Lower leg skin (tissue), 4 donors: ENCODE measurements around the gene NUCB2. TPM values are rescaled to one million over a fixed set of nuclear protein-coding genes. Genes with fewer than 3 reads are reported as not detected.

Experiments
- DNase-seq, 2 donors: peaks; one replicate each; pipeline ENCODE4 v3.0.0-alpha.2; 2019; ENCODE audit warnings: low spot score in 2 of 2
- H3K4me3 ChIP-seq: fragments of 200-600 bp; sonication (generic); 2 replicates; pipeline ENCODE4 v1.5.1; 2017; ENCODE audit warnings: mild to moderate bottlenecking, low read depth; ENCODE audit not compliant: poor library complexity, severe bottlenecking
- POLR2A ChIP-seq, 2 donors: fragments of 450-650 bp; IDR thresholded peaks; one replicate each; pipeline ENCODE4 v1.6.1; 2016 to 2017; ENCODE audit warnings: antibody characterized with exemption in 2 of 2, mild to moderate bottlenecking in 1 of 2, moderate library complexity in 1 of 2
- WGBS, 2 donors: methylation state at CpG; one replicate each; pipeline ENCODE4 v1.1.5; 2018; 5-methylcytosine and 5-hydroxymethylcytosine counted together
- intact Hi-C: fragments of 100-400 bp; cut with DNase I; formaldehyde crosslinking; loops from one replicate; pipeline ENCODE4 v1.15.0; 2023; ENCODE audit warnings: low total_unique reads
- total RNA-seq, 4 donors: library from RNA; depleted of rRNA; stranded (reverse); fragments of >200 nt; gene quantifications; one replicate each; pipeline ENCODE4 v1.1.0, GENCODE V29; 2016
- TF ChIP-seq, protein P1 (sequence below), 3 donors: fragments of 450-650 bp; IDR thresholded peaks; one replicate each; pipeline ENCODE4 v1.5.1; 2016; ENCODE audit warnings: antibody characterized with exemption in 3 of 3, mild to moderate bottlenecking in 3 of 3, moderate library complexity in 2 of 3

Gene NUCB2
- total RNA-seq, 4 donors from 2014 or later = 13.1 to 27.1 (median 17.9) TPM

GRCh38 chr11:17369684-17370243 is 93.2 kb downstream of the NUCB2 start:
- no peak for DNase-seq
- no peak for TF ChIP-seq POLR2A (IDR thresholded peaks at IDR 0.05)
- H3K4me3 ChIP-seq = no peak overlapping the region
- WGBS, 2 donors = 80 to 83% methylated on average over 2 of the region's 2 CpGs
- intact Hi-C loops = no loop called here

DNA sequence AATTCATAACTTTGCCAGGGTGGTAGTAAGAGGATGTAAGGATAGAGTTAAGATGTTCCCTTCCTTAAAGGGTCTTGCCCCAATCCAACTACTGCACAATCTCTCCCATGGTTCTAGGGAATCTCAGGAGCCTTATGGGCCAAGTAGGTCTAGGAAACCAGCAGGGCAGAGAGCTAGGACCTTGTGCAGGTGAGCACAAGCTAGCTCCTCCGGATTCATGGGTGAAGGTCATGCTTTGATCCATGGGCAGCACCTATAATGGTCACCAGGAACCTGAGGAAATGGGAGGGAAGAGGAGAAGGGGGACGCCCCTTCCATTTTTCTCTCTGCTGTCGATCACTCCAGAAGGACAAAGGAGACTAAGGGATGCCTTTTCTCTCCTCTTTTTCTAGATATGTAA is 95.1 kb downstream of the NUCB2 start:
- intact Hi-C loops = no loop called here
- H3K4me3 ChIP-seq = no peak overlapping the region
- TF ChIP-seq POLR2A (IDR thresholded peaks at IDR 0.05) = no peak
- TF ChIP-seq, protein P1, sequence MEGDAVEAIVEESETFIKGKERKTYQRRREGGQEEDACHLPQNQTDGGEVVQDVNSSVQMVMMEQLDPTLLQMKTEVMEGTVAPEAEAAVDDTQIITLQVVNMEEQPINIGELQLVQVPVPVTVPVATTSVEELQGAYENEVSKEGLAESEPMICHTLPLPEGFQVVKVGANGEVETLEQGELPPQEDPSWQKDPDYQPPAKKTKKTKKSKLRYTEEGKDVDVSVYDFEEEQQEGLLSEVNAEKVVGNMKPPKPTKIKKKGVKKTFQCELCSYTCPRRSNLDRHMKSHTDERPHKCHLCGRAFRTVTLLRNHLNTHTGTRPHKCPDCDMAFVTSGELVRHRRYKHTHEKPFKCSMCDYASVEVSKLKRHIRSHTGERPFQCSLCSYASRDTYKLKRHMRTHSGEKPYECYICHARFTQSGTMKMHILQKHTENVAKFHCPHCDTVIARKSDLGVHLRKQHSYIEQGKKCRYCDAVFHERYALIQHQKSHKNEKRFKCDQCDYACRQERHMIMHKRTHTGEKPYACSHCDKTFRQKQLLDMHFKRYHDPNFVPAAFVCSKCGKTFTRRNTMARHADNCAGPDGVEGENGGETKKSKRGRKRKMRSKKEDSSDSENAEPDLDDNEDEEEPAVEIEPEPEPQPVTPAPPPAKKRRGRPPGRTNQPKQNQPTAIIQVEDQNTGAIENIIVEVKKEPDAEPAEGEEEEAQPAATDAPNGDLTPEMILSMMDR (IDR thresholded peaks at IDR 0.05) = no peak
- WGBS, 2 donors = 59 to 63% methylated on average over 3 of the region's 3 CpGs
- no peak for DNase-seq

- no peak overlapping the region for H3K4me3 ChIP-seq
- WGBS, 2 donors = 83 to 86% methylated on average over 5 of the region's 5 CpGs
- intact Hi-C loops = no loop called here
- TF ChIP-seq POLR2A (IDR thresholded peaks at IDR 0.05) = no peak
- TF ChIP-seq, protein P1 (IDR thresholded peaks at IDR 0.05) = no peak
- no peak for DNase-seq
Measured at GRCh38 chr11:17375547-17375946, 99.0 kb downstream of the NUCB2 start.

DNA sequence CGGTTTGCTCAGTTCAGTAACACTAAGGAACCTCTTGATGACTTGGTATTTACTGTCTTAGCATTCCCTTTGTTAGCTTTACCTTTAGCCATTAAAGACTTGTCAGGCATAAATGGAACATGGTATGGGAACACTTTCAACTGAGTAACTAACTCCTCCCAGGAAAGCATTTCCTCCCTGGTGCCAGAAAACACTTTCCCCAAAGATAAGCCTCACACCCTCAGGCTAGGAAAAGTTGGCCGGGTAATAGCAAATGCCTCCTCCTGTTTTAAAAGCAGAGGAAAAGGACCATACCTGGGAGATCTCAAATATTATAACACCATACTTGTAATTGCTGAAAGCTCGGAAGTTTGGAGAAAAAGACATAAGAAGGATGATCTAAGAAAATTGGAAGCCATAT is 100.0 kb downstream of the NUCB2 start:
- intact Hi-C loops = no loop called here
- H3K4me3 ChIP-seq = no peak overlapping the region
- WGBS, 2 donors = 66 to 72% methylated on average over 3 of the region's 3 CpGs
- no peak for TF ChIP-seq POLR2A (IDR thresholded peaks at IDR 0.05)
- TF ChIP-seq, protein P1 (IDR thresholded peaks at IDR 0.05) = no peak
- DNase-seq = no peak

- WGBS, 2 donors = 59 to 63% methylated on average over 2 of the region's 2 CpGs
- TF ChIP-seq, protein P1 (IDR thresholded peaks at IDR 0.05) = no peak
- intact Hi-C loops = no loop called here
- no peak overlapping the region for H3K4me3 ChIP-seq
- no peak for DNase-seq
Measured at GRCh38 chr11:17378655-17379054, 102.1 kb downstream of the NUCB2 start.

DNA sequence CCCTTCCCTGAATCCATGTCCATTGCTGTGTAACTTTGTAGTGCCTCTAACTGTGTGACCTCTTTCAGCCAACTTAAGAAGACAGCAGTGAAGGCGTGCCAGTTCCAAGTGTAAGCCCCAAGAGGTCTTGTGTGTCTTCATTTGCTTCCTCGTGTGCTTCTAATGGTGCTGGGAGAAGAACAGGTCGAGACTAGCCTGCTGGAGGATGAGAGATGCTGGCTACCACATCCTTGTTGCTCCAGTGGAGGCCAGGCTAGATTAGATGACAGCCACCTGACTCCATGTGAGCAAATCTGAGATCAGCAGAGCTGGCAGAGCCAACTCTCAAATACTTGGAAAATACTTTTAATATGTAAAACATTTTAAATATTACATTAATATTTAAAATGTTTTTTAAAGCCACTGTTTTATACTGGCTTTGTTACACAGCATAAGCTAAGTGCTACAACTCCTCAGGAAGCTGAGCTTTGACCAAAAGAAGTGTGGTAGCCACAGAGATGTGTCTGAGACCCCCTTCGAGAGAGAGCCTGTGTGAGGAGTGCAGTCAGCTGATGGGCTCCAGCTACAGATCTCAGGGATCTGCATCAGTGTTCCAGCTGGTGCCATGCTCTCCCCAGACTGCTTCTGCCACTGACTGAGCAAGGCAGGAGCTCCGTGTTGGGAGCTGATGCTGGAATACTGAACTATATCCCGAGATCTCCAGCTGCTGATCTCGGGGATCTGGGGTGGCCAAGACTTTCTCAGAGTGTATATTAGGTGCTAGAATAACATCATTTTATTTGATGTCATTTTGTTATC is 103.0 kb downstream of the NUCB2 start:
- no peak overlapping the region for H3K4me3 ChIP-seq
- intact Hi-C loops = loop anchor here (10.0 kb wide), 1 partner anchor 155 kb away; no protein-coding TSS in a partner anchor
- 73 to 79% methylated on average over 7 of the region's 7 CpGs for WGBS, 2 donors
- DNase-seq = no peak
- no peak for TF ChIP-seq POLR2A (IDR thresholded peaks at IDR 0.05)
- TF ChIP-seq, protein P1 (IDR thresholded peaks at IDR 0.05) = no peak
